Measurements from ENCODE around the gene PHLDA1. TPM values are rescaled to one million over a fixed set of nuclear protein-coding genes. Genes with fewer than 3 reads are reported as not detected.

The PHLDA1 gene
- total and polyA plus RNA-seq, 2 of the 13 experiments (the other 11 are each of a cell fraction or from before 2014, with no cell fraction given), result 33.8 to 41.0 TPM

- FAIRE-seq (no peak), DNase-seq (ENCODE audit: low spot score) (no peak), ATAC-seq (no peak)
- TF ChIP-seq SOX6 (IDR thresholded peaks at IDR 0.05) (no peak), SOX6 (CRISPR knock-in tag; IDR thresholded peaks at IDR 0.05) (no peak), ZNF207 (IDR thresholded peaks at IDR 0.05; ENCODE audit: borderline replicate concordance) (no peak), ATF5 (CRISPR knock-in tag; IDR thresholded peaks at IDR 0.05; ENCODE audit: low read depth) (no peak), ZNF691 (CRISPR knock-in tag; IDR thresholded peaks at IDR 0.05; ENCODE audit: borderline replicate concordance, low read depth) (no peak)
- no peaks in the 10 kb centered on the region for H3K27me3 ChIP-seq (ENCODE audit: control insufficient read depth in 1 of 2, insufficient read depth in 2 of 2, low read length in 2 of 2)
- H3K4me2 ChIP-seq (ENCODE audit: low read depth, low read length), result no peak overlapping the region
- ChIA-PET POLR2A (no interaction called here), CTCF (ENCODE audit: low intra/inter-chr PET ratio, low total read pairs) (no interaction called here)
- no peaks in the 10 kb centered on the region for H3K9me3 ChIP-seq (ENCODE audit: low read length)
- no peak overlapping the region for H3K27ac ChIP-seq (ENCODE audit: extremely low read length, insufficient read depth, low read length)
- no peak overlapping the region for H3K4me3 ChIP-seq (replicated peaks in 1 of 3; ENCODE audit: insufficient read depth in 1 of 3, low read depth in 2 of 3, low read length in 3 of 3)
- no peaks in the 10 kb centered on the region for H3K36me3 ChIP-seq (replicated peaks in 1 of 2; ENCODE audit: control insufficient read depth in 1 of 2, insufficient read depth in 2 of 2, low read length in 2 of 2)
- H4K20me1 ChIP-seq (ENCODE audit: insufficient read depth, low read length), result no peaks in the 10 kb centered on the region
- no peak overlapping the region for H2AFZ ChIP-seq (ENCODE audit: low read length)
- H3K4me1 ChIP-seq (ENCODE audit: insufficient read depth, low read length), result peaks cover 80% of the 10 kb centered on the region
- intact Hi-C loops (cut with micrococcal nuclease; ENCODE audit: unreplicated experiment), result loop anchor here (10.0 kb wide), 1 partner anchor 1548 kb away; no protein-coding TSS in a partner anchor
- no TSS peak for BruUV-seq (replicated peaks)
- H3K79me2 ChIP-seq (ENCODE audit: insufficient read depth, low read length), result no peaks in the 10 kb centered on the region
- in situ Hi-C loops (cut with HindIII; ENCODE audit: extremely low pct_ligation_motif_present, low pct_unique_long_range_greater_than_20kb), result no loop called here
- H3K9ac ChIP-seq (ENCODE audit: insufficient read depth, low read depth, low read length), result no peak overlapping the region
- 92% methylated on average over 5 of the region's 5 CpGs for WGBS (ENCODE audit: low lambda C conversion rate)
Observed at GRCh38 chr12:75982979-75983660, 48.5 kb downstream of the PHLDA1 start.

- ChIA-PET POLR2A (no interaction called here), CTCF (ENCODE audit: low intra/inter-chr PET ratio, low total read pairs) (no interaction called here)
- BruUV-seq (replicated peaks), result no TSS peak
- intact Hi-C loops (cut with micrococcal nuclease; ENCODE audit: unreplicated experiment), result loop anchor here (10.0 kb wide), 1 partner anchor 1547 kb away; no protein-coding TSS in a partner anchor
- TF ChIP-seq SMAD9 (CRISPR knock-in tag; IDR thresholded peaks at IDR 0.05) (no peak), MAFF (IDR thresholded peaks at IDR 0.05; ENCODE audit: low read depth, low read length) (no peak), ZFP36L2 (CRISPR knock-in tag; IDR thresholded peaks at IDR 0.05) (no peak), USF2 (IDR thresholded peaks at IDR 0.05; ENCODE audit: low read depth, low read length) (no peak), USF2 (CRISPR knock-in tag; IDR thresholded peaks at IDR 0.05; ENCODE audit: borderline replicate concordance) (no peak), ZNF710 (CRISPR knock-in tag; IDR thresholded peaks at IDR 0.05; ENCODE audit: borderline replicate concordance) (no peak), SRF (IDR thresholded peaks at IDR 0.05; ENCODE audit: low read depth, low read length) (no peak)
- in situ Hi-C loops (cut with HindIII; ENCODE audit: extremely low pct_ligation_motif_present, low pct_unique_long_range_greater_than_20kb), result no loop called here
- H3K4me3 ChIP-seq (replicated peaks in 1 of 3; ENCODE audit: insufficient read depth in 1 of 3, low read depth in 2 of 3, low read length in 3 of 3), result no peak overlapping the region
- H3K4me2 ChIP-seq (ENCODE audit: low read depth, low read length), result no peak overlapping the region
- no peaks in the 10 kb centered on the region for H3K9me3 ChIP-seq (ENCODE audit: low read length)
- ATAC-seq (no peak), FAIRE-seq (no peak), DNase-seq (ENCODE audit: low spot score) (no peak)
- no peaks in the 10 kb centered on the region for H3K36me3 ChIP-seq (replicated peaks in 1 of 2; ENCODE audit: control insufficient read depth in 1 of 2, insufficient read depth in 2 of 2, low read length in 2 of 2)
- no peaks in the 10 kb centered on the region for H3K27me3 ChIP-seq (ENCODE audit: control insufficient read depth in 1 of 2, insufficient read depth in 2 of 2, low read length in 2 of 2)
- no peak overlapping the region for H2AFZ ChIP-seq (ENCODE audit: low read length)
- no peak overlapping the region for H3K9ac ChIP-seq (ENCODE audit: insufficient read depth, low read depth, low read length)
- no peaks in the 10 kb centered on the region for H4K20me1 ChIP-seq (ENCODE audit: insufficient read depth, low read length)
- 96% methylated on average over 8 of the region's 8 CpGs for WGBS (ENCODE audit: low lambda C conversion rate)
- H3K4me1 ChIP-seq (ENCODE audit: insufficient read depth, low read length), result peaks cover 90% of the 10 kb centered on the region
- H3K79me2 ChIP-seq (ENCODE audit: insufficient read depth, low read length), result no peaks in the 10 kb centered on the region
- no peak overlapping the region for H3K27ac ChIP-seq (ENCODE audit: extremely low read length, insufficient read depth, low read length)
Observed at GRCh38 chr12:75982169-75982564, 49.4 kb downstream of the PHLDA1 start.
